Measurements from ENCODE around the gene CLEC10A. TPM values are rescaled to one million over a fixed set of nuclear protein-coding genes. Genes with fewer than 3 reads are reported as not detected.

The CLEC10A gene
- total RNA-seq, 1 experiment from 2014 or later = not detected

DNA sequence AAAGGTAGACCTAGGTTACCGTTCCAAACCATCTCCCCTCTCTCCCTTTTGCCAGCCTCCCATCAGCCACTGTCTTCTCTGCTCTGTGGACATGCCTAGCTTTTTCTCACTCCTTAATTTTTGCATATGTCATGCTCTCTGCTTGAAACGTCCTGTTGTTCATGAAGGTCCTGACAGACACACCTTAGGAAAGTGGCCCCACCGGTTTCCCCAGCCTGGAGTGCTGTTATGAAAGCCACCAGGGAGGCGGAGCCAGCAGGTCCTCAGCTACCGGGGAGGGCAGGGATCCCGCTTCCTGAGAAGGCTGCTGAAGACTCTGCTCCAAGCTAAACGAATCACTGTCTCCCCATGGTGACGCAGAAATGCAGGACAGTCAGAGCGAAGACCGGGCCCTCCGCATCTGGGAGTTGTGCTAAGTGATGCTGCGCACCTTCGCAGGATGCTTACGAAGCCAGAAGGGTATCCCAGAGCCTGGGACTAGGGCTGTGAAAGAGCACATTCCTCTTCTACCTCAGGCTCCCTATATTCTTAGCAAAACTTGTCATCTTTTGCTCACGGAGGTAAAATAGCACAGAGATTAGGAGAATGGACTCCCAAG lies 33.8 kb downstream of the CLEC10A start:
- POLR2A ChIA-PET = no interaction called here

DNA sequence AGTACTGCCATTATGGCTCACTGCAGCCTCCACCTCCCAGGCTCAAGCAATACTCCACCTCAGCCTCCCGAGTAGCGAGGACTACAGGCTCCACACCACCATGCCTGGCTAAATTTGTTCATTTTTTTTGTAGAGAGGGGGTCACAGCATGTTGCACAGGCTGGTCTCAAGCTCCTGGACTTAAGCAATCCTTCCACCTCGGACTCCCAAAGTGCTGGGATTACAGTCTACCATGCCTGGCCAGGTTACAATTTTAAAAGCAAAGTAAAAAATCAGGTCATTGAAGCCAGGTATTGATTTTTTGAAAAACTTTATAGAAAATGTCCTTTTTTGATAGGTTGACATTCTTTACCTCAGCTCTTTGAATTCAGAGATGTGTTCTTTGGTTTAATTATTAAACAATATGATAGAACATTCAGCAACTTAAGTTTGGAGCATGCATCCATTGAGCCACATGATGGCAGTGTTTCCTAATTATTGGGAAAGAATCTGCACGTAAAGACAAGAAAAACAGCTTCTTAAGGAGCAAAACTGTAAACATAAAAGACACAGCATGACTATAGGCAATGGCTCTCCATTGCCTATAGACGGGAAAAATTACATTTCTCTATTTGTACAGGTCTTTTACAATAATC lies 34.4 kb downstream of the CLEC10A start:
- Histone ChIP-seq H3K9me3 (ENCODE audit: control insufficient read depth, insufficient read depth, low read depth, low read length) (no peaks in the 10 kb centered on the region), H3K4me3 (ENCODE audit: low read depth in 2 of 2, low read length in 2 of 2) (no peak overlapping the region), H3K4me1 (ENCODE audit: control insufficient read depth, insufficient read depth, low read length) (peaks cover 22% of the 10 kb centered on the region), H3K27ac (ENCODE audit: low read length) (no peak overlapping the region), H3K36me3 (ENCODE audit: control insufficient read depth, insufficient read depth, low read length) (no peaks in the 10 kb centered on the region), H3K27me3 (ENCODE audit: control insufficient read depth, insufficient read depth, low read length) (no peaks in the 10 kb centered on the region)
- no TSS peak for BruUV-seq (replicated peaks)
- POLR2A ChIA-PET = no interaction called here
- DNase-seq (ENCODE audit: low read depth, low spot score) = peak; percentile 77
- TF ChIP-seq, protein P1, sequence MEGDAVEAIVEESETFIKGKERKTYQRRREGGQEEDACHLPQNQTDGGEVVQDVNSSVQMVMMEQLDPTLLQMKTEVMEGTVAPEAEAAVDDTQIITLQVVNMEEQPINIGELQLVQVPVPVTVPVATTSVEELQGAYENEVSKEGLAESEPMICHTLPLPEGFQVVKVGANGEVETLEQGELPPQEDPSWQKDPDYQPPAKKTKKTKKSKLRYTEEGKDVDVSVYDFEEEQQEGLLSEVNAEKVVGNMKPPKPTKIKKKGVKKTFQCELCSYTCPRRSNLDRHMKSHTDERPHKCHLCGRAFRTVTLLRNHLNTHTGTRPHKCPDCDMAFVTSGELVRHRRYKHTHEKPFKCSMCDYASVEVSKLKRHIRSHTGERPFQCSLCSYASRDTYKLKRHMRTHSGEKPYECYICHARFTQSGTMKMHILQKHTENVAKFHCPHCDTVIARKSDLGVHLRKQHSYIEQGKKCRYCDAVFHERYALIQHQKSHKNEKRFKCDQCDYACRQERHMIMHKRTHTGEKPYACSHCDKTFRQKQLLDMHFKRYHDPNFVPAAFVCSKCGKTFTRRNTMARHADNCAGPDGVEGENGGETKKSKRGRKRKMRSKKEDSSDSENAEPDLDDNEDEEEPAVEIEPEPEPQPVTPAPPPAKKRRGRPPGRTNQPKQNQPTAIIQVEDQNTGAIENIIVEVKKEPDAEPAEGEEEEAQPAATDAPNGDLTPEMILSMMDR (IDR thresholded peaks at IDR 0.05) = peak; percentile 75; the same call in 1 of the 2 replicates
- TF ChIP-seq TCF7L2 (IDR thresholded peaks at IDR 0.05; ENCODE audit: low read depth, low read length) = no peak
- ATAC-seq = peak; percentile 37; the same call in 1 of the 2 replicates
- intact Hi-C loops (cut with micrococcal nuclease; ENCODE audit: unreplicated experiment) (loop anchor here (10.0 kb wide), 1 partner anchor 119 kb away; no protein-coding TSS in a partner anchor), in situ Hi-C loops (cut with HindIII; ENCODE audit: low pct_unique_long_range_greater_than_20kb, low sequenced_read_pairs) (no loop called here)
- CTCF ChIA-PET = interaction anchor here (0.6 to 2.0 kb wide), 9 partner anchors 10 to 175 kb away, joined by 3 to 13 read pairs (median 5); no protein-coding TSS in a partner anchor

More for the DNA sequence above, 33.8 kb downstream of the CLEC10A start:
- Histone ChIP-seq H3K4me1 (ENCODE audit: control insufficient read depth, insufficient read depth, low read length) (peaks cover 22% of the 10 kb centered on the region), H3K36me3 (ENCODE audit: control insufficient read depth, insufficient read depth, low read length) (no peaks in the 10 kb centered on the region), H3K27ac (ENCODE audit: low read length) (no peak overlapping the region), H3K27me3 (ENCODE audit: control insufficient read depth, insufficient read depth, low read length) (no peaks in the 10 kb centered on the region), H3K4me3 (ENCODE audit: low read depth in 2 of 2, low read length in 2 of 2) (0 out of 4 replicates have a peak overlapping the region, but pooled peaks of 1 of the 2 experiments have one; percentile 6), H3K9me3 (ENCODE audit: control insufficient read depth, insufficient read depth, low read depth, low read length) (no peaks in the 10 kb centered on the region)
- in situ Hi-C loops (cut with HindIII; ENCODE audit: low pct_unique_long_range_greater_than_20kb, low sequenced_read_pairs) (no loop called here), intact Hi-C loops (cut with micrococcal nuclease; ENCODE audit: unreplicated experiment) (loop anchor here (10.0 kb wide), 1 partner anchor 119 kb away; no protein-coding TSS in a partner anchor)
- no peak for DNase-seq (ENCODE audit: low read depth, low spot score)
- ATAC-seq = 0 out of 2 replicates have a peak, but pooled peaks have one; percentile 8
- TF ChIP-seq, protein P2, sequence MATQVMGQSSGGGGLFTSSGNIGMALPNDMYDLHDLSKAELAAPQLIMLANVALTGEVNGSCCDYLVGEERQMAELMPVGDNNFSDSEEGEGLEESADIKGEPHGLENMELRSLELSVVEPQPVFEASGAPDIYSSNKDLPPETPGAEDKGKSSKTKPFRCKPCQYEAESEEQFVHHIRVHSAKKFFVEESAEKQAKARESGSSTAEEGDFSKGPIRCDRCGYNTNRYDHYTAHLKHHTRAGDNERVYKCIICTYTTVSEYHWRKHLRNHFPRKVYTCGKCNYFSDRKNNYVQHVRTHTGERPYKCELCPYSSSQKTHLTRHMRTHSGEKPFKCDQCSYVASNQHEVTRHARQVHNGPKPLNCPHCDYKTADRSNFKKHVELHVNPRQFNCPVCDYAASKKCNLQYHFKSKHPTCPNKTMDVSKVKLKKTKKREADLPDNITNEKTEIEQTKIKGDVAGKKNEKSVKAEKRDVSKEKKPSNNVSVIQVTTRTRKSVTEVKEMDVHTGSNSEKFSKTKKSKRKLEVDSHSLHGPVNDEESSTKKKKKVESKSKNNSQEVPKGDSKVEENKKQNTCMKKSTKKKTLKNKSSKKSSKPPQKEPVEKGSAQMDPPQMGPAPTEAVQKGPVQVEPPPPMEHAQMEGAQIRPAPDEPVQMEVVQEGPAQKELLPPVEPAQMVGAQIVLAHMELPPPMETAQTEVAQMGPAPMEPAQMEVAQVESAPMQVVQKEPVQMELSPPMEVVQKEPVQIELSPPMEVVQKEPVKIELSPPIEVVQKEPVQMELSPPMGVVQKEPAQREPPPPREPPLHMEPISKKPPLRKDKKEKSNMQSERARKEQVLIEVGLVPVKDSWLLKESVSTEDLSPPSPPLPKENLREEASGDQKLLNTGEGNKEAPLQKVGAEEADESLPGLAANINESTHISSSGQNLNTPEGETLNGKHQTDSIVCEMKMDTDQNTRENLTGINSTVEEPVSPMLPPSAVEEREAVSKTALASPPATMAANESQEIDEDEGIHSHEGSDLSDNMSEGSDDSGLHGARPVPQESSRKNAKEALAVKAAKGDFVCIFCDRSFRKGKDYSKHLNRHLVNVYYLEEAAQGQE (IDR thresholded peaks at IDR 0.05; ENCODE audit: insufficient read depth in 1 of 2, low read depth in 2 of 2, low read length in 1 of 2) = no peak
- TF ChIP-seq, protein P1 (IDR thresholded peaks at IDR 0.05) = 0 out of 2 replicates have a peak, but pooled peaks have one; percentile 45
- CTCF ChIA-PET = interaction anchor here (0.6 to 2.0 kb wide), 6 partner anchors 25 to 175 kb away, joined by 3 to 13 read pairs (median 8); no protein-coding TSS in a partner anchor
- BruUV-seq (replicated peaks) = no TSS peak
